RPMI7951 (cell line): ENCODE measurements around the gene VENTX. TPM values are rescaled to one million over a fixed set of nuclear protein-coding genes. Genes with fewer than 3 reads are reported as not detected.

ENCODE experiments used
- DNase-seq: peaks from one replicate; pipeline ENCODE4 v3.0.0-alpha.2; 2012; ENCODE audit warnings: low read depth
- total RNA-seq: library from RNA; depleted of rRNA; stranded (reverse); fragments of >200 nt; shearing (Covaris generic); gene quantifications from 2 replicates; pipeline ENCODE4 v1.2.3, GENCODE V29; 2014

VENTX gene
- total RNA-seq, 1 experiment from 2014 or later, result not detected

GRCh38 chr10:133271521-133272300, 34.1 kb downstream of the VENTX start:
- DNase-seq, result no peak

DNA sequence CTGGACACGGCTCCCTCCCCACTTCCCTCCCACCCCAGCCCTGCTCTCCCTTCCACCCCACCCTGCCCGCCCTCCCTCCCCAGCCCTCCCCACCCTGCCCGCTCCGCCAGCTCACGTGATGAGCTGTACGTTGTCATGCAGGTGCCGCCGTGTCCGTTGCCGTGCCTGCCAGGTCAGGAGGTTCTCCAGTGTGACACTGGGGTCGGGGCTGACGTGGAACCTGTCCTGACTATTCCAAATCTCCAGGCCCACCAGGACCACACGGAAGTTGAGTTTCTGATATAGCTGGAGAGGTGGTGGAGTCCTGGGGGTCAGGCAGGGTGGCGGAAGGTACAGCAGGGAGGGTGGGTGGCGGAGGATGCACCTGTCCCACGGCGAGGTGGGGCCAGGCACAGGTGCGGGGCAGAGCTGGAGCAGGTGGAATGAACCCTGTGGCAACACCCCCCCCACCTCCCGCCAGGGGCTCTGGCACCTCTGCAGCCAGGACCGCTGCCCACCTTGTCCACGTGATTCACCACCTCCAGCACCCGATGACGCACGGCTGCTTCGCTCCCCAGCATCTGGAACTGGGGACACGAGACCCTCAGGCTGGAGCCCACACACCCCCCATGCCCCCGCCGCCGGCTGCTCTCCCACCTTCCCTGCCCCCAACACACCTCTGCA, 34.8 kb downstream of the VENTX start:
- DNase-seq, result no peak

DNA sequence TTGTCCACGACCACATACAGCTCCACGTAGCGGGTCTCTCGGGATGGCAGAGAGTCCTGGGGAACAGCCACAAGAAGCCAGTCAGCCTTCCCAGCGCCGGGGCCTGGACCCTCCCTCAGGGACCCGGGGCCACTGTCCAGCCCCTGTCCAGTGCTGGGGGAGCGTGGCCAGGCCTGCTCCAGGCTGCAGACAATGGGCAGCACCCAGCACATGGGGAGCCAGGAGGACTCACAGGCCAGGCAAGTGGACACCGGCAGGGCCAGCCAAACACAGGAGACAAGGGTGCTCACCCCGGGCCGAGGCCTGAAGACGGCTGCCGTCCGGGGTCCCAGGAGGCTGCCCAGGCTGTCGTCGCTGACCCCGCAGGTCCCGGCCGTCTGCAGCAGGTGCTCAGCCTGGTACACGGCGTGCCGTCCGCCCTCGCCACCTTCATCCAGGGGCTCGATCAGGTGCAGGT, 35.3 kb downstream of the VENTX start:
- no peak for DNase-seq

DNA sequence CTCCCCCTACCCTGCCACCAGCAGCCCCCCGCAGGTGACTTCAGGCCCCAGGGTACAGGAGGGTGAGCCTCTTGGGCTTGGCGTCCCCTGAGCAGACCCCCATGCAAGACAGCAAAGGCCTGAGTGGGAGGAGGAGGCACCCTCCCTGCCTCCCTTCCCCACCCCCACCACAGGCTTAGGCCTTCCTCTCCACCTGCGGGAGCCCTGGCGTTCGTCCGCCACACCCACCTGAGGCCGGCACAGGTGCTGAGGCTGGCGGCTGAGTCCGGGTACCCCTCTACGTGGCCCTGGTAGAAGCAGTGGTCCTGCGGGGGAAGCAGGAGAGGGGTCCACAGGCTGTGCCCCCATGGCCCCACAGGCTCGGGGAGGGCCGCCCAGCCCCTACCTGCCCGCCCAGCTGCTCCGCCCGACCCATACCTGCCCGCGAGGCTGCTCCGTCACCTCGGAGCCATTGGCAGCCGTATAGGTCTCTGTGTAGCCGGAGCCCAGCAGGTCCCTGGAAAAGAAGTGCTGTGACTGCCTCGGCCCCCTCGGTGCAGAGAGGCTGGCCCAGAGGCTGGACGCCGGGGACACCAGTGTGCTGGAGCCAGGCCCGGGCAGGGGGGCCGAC, 36.0 kb downstream of the VENTX start:
- DNase-seq, result no peak

DNA sequence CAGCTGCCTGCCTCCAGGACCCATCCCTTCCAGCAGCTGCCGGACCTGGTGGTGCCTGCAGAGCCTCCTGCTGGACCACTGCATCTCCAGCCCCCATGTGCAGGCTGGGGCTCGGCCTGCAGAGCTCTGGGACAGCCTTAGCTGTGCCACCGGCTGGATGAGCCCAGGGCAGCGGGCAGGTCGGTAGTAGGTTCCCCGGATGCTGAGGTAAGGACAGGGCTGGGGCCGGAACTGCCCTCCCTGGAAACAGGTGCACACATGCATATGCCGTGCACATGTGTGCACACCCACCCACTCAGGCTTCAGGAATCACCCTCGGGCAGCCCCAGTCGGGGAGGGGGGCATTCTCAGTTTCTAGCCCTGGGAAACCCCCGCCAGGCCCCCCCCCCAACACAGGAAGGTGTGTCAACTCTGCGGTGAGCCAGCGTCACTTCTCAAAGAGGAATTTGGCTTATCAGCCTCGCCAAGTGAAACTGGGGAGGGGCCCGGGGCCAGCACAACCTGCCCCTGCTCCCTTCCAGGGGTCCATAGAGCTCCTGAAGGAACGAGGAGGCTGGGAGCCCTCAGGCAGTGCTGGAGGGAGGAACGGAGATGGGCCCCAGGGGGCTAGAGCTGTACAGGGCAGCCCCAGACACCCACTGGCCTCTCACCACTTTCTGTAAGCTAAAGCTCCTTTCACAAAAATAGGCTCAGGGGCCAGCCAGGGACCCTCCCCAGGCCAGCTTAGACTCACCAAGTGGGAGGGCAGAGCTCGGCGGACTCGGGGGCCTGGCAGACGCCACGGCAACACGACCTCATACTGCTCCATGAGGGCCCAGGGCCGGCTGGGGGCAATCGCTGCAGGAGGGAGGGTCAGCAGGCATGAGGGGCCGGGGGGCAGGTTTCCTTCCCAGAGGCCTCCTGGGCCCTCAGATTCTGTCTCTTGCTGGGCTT, 37.4 kb downstream of the VENTX start:
- peak; percentile 39 for DNase-seq

DNA sequence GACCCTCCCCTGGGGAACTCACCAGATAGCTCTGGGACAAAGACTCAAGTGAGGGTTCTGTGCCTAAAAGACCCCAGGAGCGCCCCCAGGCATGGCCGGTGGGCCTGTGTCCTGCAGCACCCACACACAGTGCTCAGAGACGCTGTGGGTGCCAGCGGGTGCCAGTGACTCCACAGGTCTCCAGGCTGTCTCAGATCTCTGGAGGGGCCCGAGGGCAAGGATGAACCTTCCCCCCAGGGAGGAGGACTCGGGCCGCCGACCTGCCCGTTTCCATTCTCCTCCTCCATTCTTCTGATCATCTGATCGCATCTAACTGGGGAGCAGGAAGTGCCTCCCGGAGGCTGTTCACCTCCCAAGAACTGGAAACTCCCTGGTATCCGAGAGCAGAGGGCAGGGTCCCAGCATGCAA, 38.0 kb downstream of the VENTX start:
- DNase-seq, result peak; percentile 19

DNA sequence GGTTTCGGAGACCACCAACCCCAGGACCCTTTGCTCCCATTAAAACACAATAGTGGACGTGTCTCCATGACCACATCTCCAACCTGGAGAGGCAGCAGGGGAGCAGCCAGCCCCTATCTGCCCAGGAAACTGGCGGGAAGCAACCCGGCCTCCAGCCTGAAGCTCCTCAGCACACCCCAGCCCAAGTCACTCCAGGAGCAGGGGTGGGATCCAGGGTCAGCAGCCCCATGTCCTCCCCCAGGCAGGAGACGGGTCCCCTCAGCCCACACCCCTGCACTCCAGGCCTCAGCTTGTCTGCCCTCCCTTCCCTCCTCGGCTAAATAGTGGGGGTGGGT, 38.4 kb downstream of the VENTX start:
- no peak for DNase-seq

- DNase-seq, result no peak
These were observed 39.0 kb downstream of the VENTX start, which contains the start of gene ADAM8 for GRCh38 chr10:133276435-133277201. Gene ADAM8, minus strand, starts transcription at chr10:133276868. Its CDS starts 51 bp downstream, at chr10:133276817.

DNA sequence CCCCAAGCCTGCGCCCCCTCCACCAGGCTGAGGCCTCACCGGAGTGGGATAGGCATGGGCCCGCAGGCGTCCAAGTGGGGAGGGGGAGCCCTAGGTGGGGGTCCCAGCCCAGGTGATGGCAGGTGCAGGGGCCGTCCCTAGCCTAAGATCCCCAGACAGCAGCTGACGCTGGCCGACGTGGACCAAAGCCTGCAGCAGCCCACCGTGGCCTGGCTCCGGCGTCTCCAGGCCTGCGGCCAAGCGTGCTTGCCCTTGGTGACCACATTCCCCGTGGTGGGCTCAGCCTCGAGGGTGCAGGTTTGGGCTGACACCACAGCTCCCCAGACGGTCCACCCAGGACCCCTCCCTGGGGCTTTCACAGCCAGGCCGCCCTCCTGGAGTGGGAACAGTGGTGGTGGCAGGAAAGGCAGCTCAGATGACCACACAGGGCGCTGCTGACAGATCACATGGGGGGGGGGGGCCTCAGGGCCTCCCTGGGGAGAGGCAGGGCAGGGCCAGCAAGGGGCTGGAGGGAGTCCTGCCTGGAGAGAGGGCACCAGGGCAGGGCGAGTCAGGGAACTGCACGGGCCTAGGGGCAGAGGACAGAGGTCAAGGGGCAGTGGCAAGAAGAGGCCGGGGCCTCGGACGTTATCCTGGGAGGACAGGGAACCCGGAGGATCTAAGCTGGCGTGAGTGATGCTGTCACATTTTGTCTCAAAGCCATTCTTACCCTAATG, 39.8 kb downstream of the VENTX start:
- DNase-seq, result no peak

- peak; percentile 14 for DNase-seq
These were observed 40.4 kb downstream of the VENTX start for GRCh38 chr10:133277993-133278576.

- peak; percentile 89 for DNase-seq
These were observed 41.1 kb downstream of the VENTX start for GRCh38 chr10:133278577-133279265.

GRCh38 chr10:133279326-133280226, 41.9 kb downstream of the VENTX start:
- DNase-seq, result no peak

DNA sequence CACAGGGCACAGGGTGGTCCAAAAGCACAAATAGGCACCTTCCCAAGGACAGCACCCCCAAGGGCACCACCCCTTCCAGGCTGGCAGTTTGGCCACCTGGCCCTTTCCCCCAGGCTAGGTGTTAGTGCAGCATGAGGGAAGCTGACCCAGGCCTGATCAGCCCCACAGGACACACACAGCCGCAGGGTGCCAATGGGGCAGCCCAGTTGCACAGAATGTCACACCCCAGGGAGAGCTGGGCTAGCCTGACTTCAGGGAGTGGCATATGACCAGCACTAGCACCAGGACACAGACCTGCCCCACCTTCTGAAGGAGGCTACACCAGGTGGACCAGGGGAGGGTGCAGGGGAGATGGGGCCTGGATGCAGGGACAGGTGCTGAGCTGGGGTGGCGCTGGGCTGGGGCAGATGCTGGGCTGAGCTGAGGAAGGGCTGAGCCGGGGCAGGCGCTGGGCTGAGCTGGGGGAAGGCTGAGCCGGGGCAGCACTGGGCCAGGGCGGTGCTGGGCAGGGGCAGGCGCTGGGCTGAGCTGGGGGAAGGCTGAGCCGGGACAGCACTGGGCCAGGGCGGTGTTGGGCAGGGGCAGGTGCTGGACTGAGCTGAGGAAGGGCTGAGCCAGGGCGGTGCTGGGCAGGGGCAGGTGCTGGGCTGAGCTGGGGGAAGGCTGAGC, 42.9 kb downstream of the VENTX start:
- DNase-seq, result no peak

DNA sequence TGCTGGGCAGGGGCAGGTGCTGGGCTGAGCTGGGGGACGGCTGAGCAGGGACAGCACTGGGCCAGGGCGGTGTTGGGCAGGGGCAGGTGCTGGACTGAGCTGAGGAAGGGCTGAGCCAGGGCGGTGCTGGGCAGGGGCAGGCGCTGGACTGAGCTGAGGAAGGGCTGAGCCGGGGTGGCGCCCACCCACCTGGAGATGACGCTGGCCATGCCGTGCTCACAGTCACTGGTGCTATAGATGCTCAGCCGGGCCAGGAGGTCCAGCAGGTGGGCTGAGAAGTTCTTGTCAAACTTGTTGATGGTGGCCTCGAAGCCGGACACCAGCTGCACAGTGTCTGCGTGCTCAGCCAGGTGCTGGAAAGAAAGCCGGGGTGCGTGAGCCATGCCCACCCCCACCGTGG, 43.4 kb downstream of the VENTX start:
- DNase-seq, result no peak

DNA sequence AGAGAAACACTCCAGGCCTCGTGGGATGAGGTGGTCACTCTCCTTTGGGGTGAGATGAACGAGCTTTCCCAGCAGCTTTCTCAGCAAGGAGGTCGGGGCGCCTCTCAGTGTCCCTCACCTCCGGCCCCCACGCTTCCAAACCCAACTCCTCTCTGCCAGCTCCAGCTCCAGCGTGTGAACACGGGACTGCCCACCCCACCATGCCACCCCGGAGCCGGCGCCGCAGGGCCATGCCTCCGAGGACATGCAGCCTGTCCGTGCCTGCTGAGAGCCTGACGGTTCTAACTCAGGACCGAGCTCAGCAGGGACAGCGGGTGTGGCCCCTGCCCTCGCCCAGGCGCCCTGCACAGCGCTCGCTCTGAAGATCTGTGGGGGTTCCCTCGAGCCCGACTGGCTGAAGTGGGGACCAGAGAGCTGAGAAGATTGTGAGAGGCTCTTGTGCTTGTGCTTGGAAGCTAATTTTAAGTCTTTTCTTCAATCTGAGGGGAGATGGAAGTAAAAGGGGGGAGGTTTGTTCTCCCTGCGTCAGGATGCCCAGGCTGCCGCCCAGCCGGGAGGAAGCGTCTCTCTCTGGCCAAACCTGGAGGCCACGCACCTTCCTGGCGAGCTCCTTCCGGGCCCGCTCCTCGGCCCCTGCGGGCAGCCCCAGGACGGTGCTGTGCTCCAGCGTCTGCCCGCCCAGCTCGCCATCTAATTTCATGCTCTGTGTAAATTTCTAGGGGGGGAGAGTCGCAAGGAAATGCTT, 44.1 kb downstream of the VENTX start:
- DNase-seq, result no peak

- DNase-seq, result no peak
These were observed 45.3 kb downstream of the VENTX start for GRCh38 chr10:133282846-133283390.

- no peak for DNase-seq
These were observed 46.3 kb downstream of the VENTX start for GRCh38 chr10:133283931-133284330.
